Smooth muscle cell (in vitro differentiated cells): ENCODE measurements around the gene SEMA3C. TPM values are rescaled to one million over a fixed set of nuclear protein-coding genes. Genes with fewer than 3 reads are reported as not detected.

Source experiments
- DNase-seq: peaks from one replicate; lab custom pipeline; 2025; ENCODE audit not compliant: unreplicated experiment; lab: John Stamatoyannopoulos, UW
- H2AFZ ChIP-seq: fragments of 200-600 bp; sonication (generic); 2 replicates; pipeline ENCODE4 v1.6.0; 2016; ENCODE audit warnings: antibody characterized with exemption, low read depth, mild to moderate bottlenecking
- H3F3A ChIP-seq: fragments of 200-600 bp; sonication (generic); 2 replicates; pipeline ENCODE4 v1.6.0; 2017; ENCODE audit warnings: antibody characterized with exemption, low read depth
- H3K27ac ChIP-seq: fragments of 200-600 bp; sonication (generic); 2 replicates; pipeline ENCODE4 v1.5.1; 2016; ENCODE audit warnings: low read depth, mild to moderate bottlenecking
- H3K27me3 ChIP-seq: fragments of 200-600 bp; sonication (generic); 2 replicates; pipeline ENCODE4 v1.6.1; 2016; ENCODE audit warnings: low read depth, mild to moderate bottlenecking
- H3K36me3 ChIP-seq: fragments of 200-600 bp; sonication (generic); 2 replicates; pipeline ENCODE4 v1.5.1; 2016; ENCODE audit warnings: low read depth
- H3K4me1 ChIP-seq: fragments of 200-600 bp; sonication (generic); 2 replicates; pipeline ENCODE4 v1.5.1; 2016; ENCODE audit warnings: low read depth
- H3K4me2 ChIP-seq: fragments of 200-600 bp; sonication (generic); 2 replicates; pipeline ENCODE4 v1.6.0; 2016; ENCODE audit warnings: mild to moderate bottlenecking
- H3K4me3 ChIP-seq: fragments of 200-600 bp; sonication (generic); 2 replicates; pipeline ENCODE4 v1.5.1; 2016; ENCODE audit warnings: mild to moderate bottlenecking
- H3K79me2 ChIP-seq: fragments of 200-600 bp; sonication (generic); 2 replicates; pipeline ENCODE4 v1.6.0; 2016; ENCODE audit warnings: low read depth, mild to moderate bottlenecking
- H3K9ac ChIP-seq: fragments of 200-600 bp; sonication (generic); 2 replicates; pipeline ENCODE4 v1.6.0; 2016; ENCODE audit warnings: low read depth
- H3K9me3 ChIP-seq: fragments of 200-600 bp; sonication (generic); replicated peaks from 2 replicates; pipeline ENCODE4 v1.5.1; 2016; ENCODE audit warnings: low read depth
- H4K20me1 ChIP-seq: fragments of 200-600 bp; sonication (generic); 2 replicates; pipeline ENCODE4 v1.6.0; 2016; ENCODE audit warnings: low read depth
- CTCF ChIP-seq: fragments of 200-600 bp; sonication (generic); IDR thresholded peaks from 2 replicates; pipeline ENCODE4 v1.5.1; 2017; ENCODE audit warnings: borderline replicate concordance, mild to moderate bottlenecking, antibody characterized with exemption; ENCODE audit not compliant: insufficient read depth, poor library complexity, severe bottlenecking
- WGBS: methylation state at CpG from one replicate; pipeline ENCODE4 v1.1.7; 2016; ENCODE audit warnings: low lambda C conversion rate; 5-methylcytosine and 5-hydroxymethylcytosine counted together
- polyA plus RNA-seq: library from polyadenylated mRNA; unstranded; fragments of >200 nt; fragmentation: Nextera tagmentation; extraction: Ambion mirVana; gene quantifications from 2 replicates; pipeline ENCODE4 v1.2.1, GENCODE V29; 2016
- total RNA-seq: library from RNA; depleted of rRNA; stranded (reverse); fragments of >200 nt; gene quantifications from 2 replicates; pipeline ENCODE4 v1.2.3, GENCODE V29; 2014

Gene SEMA3C
- total and polyA plus RNA-seq, 2 experiments from 2014 or later, result 20.6 to 295 TPM

- Histone ChIP-seq H3K36me3 (no peaks in the 10 kb centered on the region), H4K20me1 (no peaks in the 10 kb centered on the region), H3F3A (no peaks in the 10 kb centered on the region), H3K4me1 (no peaks in the 10 kb centered on the region), H3K9ac (no peak overlapping the region), H3K4me3 (no peak overlapping the region), H2AFZ (no peak overlapping the region), H3K27me3 (no peaks in the 10 kb centered on the region), H3K27ac (peak overlapping the region; percentile 23), H3K9me3 (no peaks in the 10 kb centered on the region), H3K4me2 (no peak overlapping the region), H3K79me2 (peaks cover 8% of the 10 kb centered on the region)
- TF ChIP-seq CTCF, result no peak
- WGBS, result 55% methylated on average over 3 of the region's 3 CpGs
- no peak for DNase-seq
Observed at GRCh38 chr7:80851896-80852476, 66.9 kb downstream of the SEMA3C start.

DNA sequence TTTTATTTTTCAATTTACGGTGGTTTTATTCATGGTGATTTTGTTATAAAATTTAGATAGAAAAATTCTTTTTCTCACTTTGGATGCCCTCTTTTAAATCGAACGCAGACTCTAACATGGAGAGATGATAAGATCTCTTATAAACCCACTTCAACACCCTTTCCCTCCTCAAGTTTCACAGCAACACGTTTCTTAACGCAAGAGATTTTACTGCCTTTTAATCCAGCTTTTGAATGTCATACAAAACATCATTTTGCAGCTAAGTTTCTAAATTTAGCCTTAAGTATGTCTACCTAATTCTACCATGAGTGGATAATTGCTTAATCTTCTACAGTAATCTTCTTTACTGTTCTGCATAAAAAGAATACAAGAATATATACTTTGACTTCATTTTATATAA is 70.0 kb downstream of the SEMA3C start:
- H3K27me3 ChIP-seq, result no peaks in the 10 kb centered on the region
- no peak for TF ChIP-seq CTCF
- no peaks in the 10 kb centered on the region for H4K20me1 ChIP-seq
- no peak overlapping the region for H3K9ac ChIP-seq
- H3K27ac ChIP-seq, result no peak overlapping the region
- no peak overlapping the region for H3K4me2 ChIP-seq
- no peak overlapping the region for H2AFZ ChIP-seq
- no peak overlapping the region for H3K4me3 ChIP-seq
- no peaks in the 10 kb centered on the region for H3K4me1 ChIP-seq
- peaks cover 4% of the 10 kb centered on the region for H3K79me2 ChIP-seq
- no peaks in the 10 kb centered on the region for H3K36me3 ChIP-seq
- H3K9me3 ChIP-seq, result no peaks in the 10 kb centered on the region
- WGBS, result 62% methylated on average over 5 of the region's 5 CpGs
- no peak for DNase-seq
- H3F3A ChIP-seq, result no peaks in the 10 kb centered on the region

DNA sequence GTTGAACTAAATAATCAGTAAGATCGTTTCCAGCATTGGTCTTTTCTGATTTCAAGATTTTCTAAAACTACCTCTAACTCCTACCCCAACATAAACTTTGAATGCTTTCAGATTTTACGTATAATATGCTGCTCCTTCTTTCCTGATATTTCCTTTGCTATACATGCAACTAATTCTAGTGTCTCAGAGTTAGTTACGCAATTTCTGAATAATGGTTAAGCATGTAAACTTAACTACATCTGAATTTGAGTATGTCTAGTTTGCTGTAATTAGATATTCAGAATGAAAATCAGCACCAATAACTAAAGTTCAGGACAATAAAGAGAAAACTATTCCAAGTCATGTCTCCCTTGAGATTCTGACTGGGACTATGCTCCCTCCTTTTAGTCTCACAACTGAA is 71.0 kb downstream of the SEMA3C start:
- no peak overlapping the region for H3K27ac ChIP-seq
- no peak overlapping the region for H3K4me2 ChIP-seq
- 94% methylated on average over 3 of the region's 3 CpGs for WGBS
- no peak overlapping the region for H3K4me3 ChIP-seq
- peaks cover 4% of the 10 kb centered on the region for H3K79me2 ChIP-seq
- no peak for DNase-seq
- no peak for TF ChIP-seq CTCF
- no peaks in the 10 kb centered on the region for H3K36me3 ChIP-seq
- no peaks in the 10 kb centered on the region for H3F3A ChIP-seq
- H4K20me1 ChIP-seq, result no peaks in the 10 kb centered on the region
- no peak overlapping the region for H3K9ac ChIP-seq
- no peak overlapping the region for H2AFZ ChIP-seq
- H3K9me3 ChIP-seq, result no peaks in the 10 kb centered on the region
- no peaks in the 10 kb centered on the region for H3K27me3 ChIP-seq
- no peaks in the 10 kb centered on the region for H3K4me1 ChIP-seq

DNA sequence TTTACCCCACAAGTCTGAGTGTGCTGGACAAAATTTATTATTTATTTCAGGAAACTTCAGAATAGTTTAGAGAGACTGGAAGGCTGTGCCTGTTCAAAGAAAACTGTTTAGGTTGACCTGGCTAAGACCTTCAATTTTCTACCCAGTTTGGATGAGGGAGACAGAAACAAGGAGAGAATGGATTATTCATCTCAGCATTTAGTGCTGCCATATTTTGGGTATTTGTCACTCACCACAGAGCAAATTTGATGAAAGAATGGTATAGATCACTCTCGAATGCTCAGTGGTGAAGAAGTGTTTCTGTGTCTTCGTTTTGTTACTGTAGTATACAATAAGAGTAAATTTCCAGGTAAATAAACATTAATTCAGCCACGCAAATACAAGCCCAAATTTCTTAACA is 71.8 kb downstream of the SEMA3C start:
- H3K36me3 ChIP-seq, result no peaks in the 10 kb centered on the region
- no peak overlapping the region for H3K4me2 ChIP-seq
- H4K20me1 ChIP-seq, result no peaks in the 10 kb centered on the region
- no peaks in the 10 kb centered on the region for H3K9me3 ChIP-seq
- H3K4me1 ChIP-seq, result peaks cover 2% of the 10 kb centered on the region
- H2AFZ ChIP-seq, result no peak overlapping the region
- no peak for DNase-seq
- no peak for TF ChIP-seq CTCF
- WGBS, result 76% methylated on average over 3 of the region's 3 CpGs
- H3F3A ChIP-seq, result no peaks in the 10 kb centered on the region
- no peak overlapping the region for H3K4me3 ChIP-seq
- peaks cover 4% of the 10 kb centered on the region for H3K79me2 ChIP-seq
- H3K27ac ChIP-seq, result peak overlapping the region; percentile 12
- H3K27me3 ChIP-seq, result no peaks in the 10 kb centered on the region
- no peak overlapping the region for H3K9ac ChIP-seq
